Measurements from ENCODE around the gene GPC6.

GPC6 gene

GRCh38 chr13:94399812-94400211 lies 1173.2 kb downstream of the GPC6 start:
- no peak for DNase-seq
- Histone ChIP-seq H3K9me3 (ENCODE audit: control extremely low read depth in 1 of 5, control insufficient read depth in 4 of 5, insufficient read depth in 2 of 5, low read depth in 1 of 5, low read length in 4 of 5) (peaks cover 0 to 2% (median 0%) of the 10 kb centered on the region in 5 experiments), H3K4me1 (ENCODE audit: control extremely low read depth in 1 of 4, control insufficient read depth in 4 of 4, insufficient read depth in 4 of 4, low read length in 3 of 4) (no peaks in the 10 kb centered on the region), H3K27ac (ENCODE audit: insufficient read depth in 1 of 2, low read depth in 1 of 2, low read length in 2 of 2, poor library complexity in 1 of 2, severe bottlenecking in 2 of 2) (no peak overlapping the region), H3K27me3 (replicated peaks in 2 of 5; ENCODE audit: control insufficient read depth in 4 of 5, insufficient read depth in 5 of 5, low read length in 4 of 5) (peaks cover 0 to 2% (median 0%) of the 10 kb centered on the region in 5 experiments), H3K4me3 (ENCODE audit: control insufficient read depth in 1 of 7, extremely low read depth in 1 of 7, insufficient read depth in 4 of 7, low read depth in 2 of 7, low read length in 6 of 7) (no peak overlapping the region), H3K36me3 (ENCODE audit: control insufficient read depth in 4 of 4, insufficient read depth in 4 of 4, low read length in 3 of 4) (no peaks in the 10 kb centered on the region)
- POLR2A ChIA-PET, result no interaction called here
- CTCF ChIA-PET, result no interaction called here

GRCh38 chr13:94400874-94401273 lies 1174.3 kb downstream of the GPC6 start:
- 96% methylated on average over 4 of the region's 4 CpGs for WGBS (ENCODE audit: insufficient coverage)
- no peaks in the 10 kb centered on the region for H3K36me3 ChIP-seq (ENCODE audit: control insufficient read depth in 4 of 4, insufficient read depth in 4 of 4, low read length in 3 of 4)
- peaks cover 0 to 2% (median 0%) of the 10 kb centered on the region in 5 experiments for H3K27me3 ChIP-seq (replicated peaks in 2 of 5; ENCODE audit: control insufficient read depth in 4 of 5, insufficient read depth in 5 of 5, low read length in 4 of 5)
- ChIA-PET POLR2A (no interaction called here), CTCF (no interaction called here)
- H3K27ac ChIP-seq (ENCODE audit: insufficient read depth in 1 of 2, low read depth in 1 of 2, low read length in 2 of 2, poor library complexity in 1 of 2, severe bottlenecking in 2 of 2), result no peak overlapping the region
- no peaks in the 10 kb centered on the region for H3K4me1 ChIP-seq (ENCODE audit: control extremely low read depth in 1 of 4, control insufficient read depth in 4 of 4, insufficient read depth in 4 of 4, low read length in 3 of 4)
- H3K4me3 ChIP-seq (ENCODE audit: control insufficient read depth in 1 of 7, extremely low read depth in 1 of 7, insufficient read depth in 4 of 7, low read depth in 2 of 7, low read length in 6 of 7), result no peak overlapping the region
- H3K9me3 ChIP-seq (ENCODE audit: control extremely low read depth in 1 of 5, control insufficient read depth in 4 of 5, insufficient read depth in 2 of 5, low read depth in 1 of 5, low read length in 4 of 5), result peaks cover 0 to 2% (median 0%) of the 10 kb centered on the region in 5 experiments
- DNase-seq, result no peak

- H3K4me1 ChIP-seq (ENCODE audit: control extremely low read depth in 1 of 4, control insufficient read depth in 4 of 4, insufficient read depth in 4 of 4, low read length in 3 of 4), result no peaks in the 10 kb centered on the region
- 91% methylated on average over 5 of the region's 7 CpGs for WGBS (ENCODE audit: insufficient coverage)
- no peaks in the 10 kb centered on the region for H3K9me3 ChIP-seq (ENCODE audit: control extremely low read depth in 1 of 5, control insufficient read depth in 4 of 5, insufficient read depth in 2 of 5, low read depth in 1 of 5, low read length in 4 of 5)
- H3K4me3 ChIP-seq (ENCODE audit: control insufficient read depth in 1 of 7, extremely low read depth in 1 of 7, insufficient read depth in 4 of 7, low read depth in 2 of 7, low read length in 6 of 7), result no peak overlapping the region
- CTCF ChIA-PET, result interaction anchor here (0.6 to 1.4 kb wide), 2 partner anchors 10 to 328 kb away, joined by 3 read pairs; no protein-coding TSS in a partner anchor
- H3K36me3 ChIP-seq (ENCODE audit: control insufficient read depth in 4 of 4, insufficient read depth in 4 of 4, low read length in 3 of 4), result no peaks in the 10 kb centered on the region
- H3K27ac ChIP-seq (ENCODE audit: insufficient read depth in 1 of 2, low read depth in 1 of 2, low read length in 2 of 2, poor library complexity in 1 of 2, severe bottlenecking in 2 of 2), result no peak overlapping the region
- H3K27me3 ChIP-seq (replicated peaks in 2 of 5; ENCODE audit: control insufficient read depth in 4 of 5, insufficient read depth in 5 of 5, low read length in 4 of 5), result peaks cover 0 to 7% (median 0%) of the 10 kb centered on the region in 5 experiments
- POLR2A ChIA-PET, result no interaction called here
- no peak for DNase-seq
These were observed 1181.9 kb downstream of the GPC6 start for GRCh38 chr13:94408314-94409036.

- DNase-seq, result no peak
- ChIA-PET CTCF (no interaction called here), POLR2A (no interaction called here)
- Histone ChIP-seq H3K27me3 (replicated peaks in 2 of 5; ENCODE audit: control insufficient read depth in 4 of 5, insufficient read depth in 5 of 5, low read length in 4 of 5) (peaks cover 0 to 14% (median 12%) of the 10 kb centered on the region in 5 experiments), H3K4me1 (ENCODE audit: control extremely low read depth in 1 of 4, control insufficient read depth in 4 of 4, insufficient read depth in 4 of 4, low read length in 3 of 4) (no peaks in the 10 kb centered on the region), H3K4me3 (ENCODE audit: control insufficient read depth in 1 of 7, extremely low read depth in 1 of 7, insufficient read depth in 4 of 7, low read depth in 2 of 7, low read length in 6 of 7) (no peak overlapping the region), H3K9me3 (ENCODE audit: control extremely low read depth in 1 of 5, control insufficient read depth in 4 of 5, insufficient read depth in 2 of 5, low read depth in 1 of 5, low read length in 4 of 5) (peaks cover 0 to 5% (median 0%) of the 10 kb centered on the region in 5 experiments), H3K27ac (ENCODE audit: insufficient read depth in 1 of 2, low read depth in 1 of 2, low read length in 2 of 2, poor library complexity in 1 of 2, severe bottlenecking in 2 of 2) (no peak overlapping the region), H3K36me3 (ENCODE audit: control insufficient read depth in 4 of 4, insufficient read depth in 4 of 4, low read length in 3 of 4) (no peaks in the 10 kb centered on the region)
- WGBS (ENCODE audit: insufficient coverage), result 57% methylated on average over 1 of the region's 3 CpGs
These were observed 1185.1 kb downstream of the GPC6 start for GRCh38 chr13:94411747-94412146.

GRCh38 chr13:94412870-94413597 lies 1186.4 kb downstream of the GPC6 start:
- WGBS (ENCODE audit: insufficient coverage), result 94% methylated on average over 3 of the region's 3 CpGs
- Histone ChIP-seq H3K4me3 (ENCODE audit: control insufficient read depth in 1 of 7, extremely low read depth in 1 of 7, insufficient read depth in 4 of 7, low read depth in 2 of 7, low read length in 6 of 7) (no peak overlapping the region), H3K27ac (ENCODE audit: insufficient read depth in 1 of 2, low read depth in 1 of 2, low read length in 2 of 2, poor library complexity in 1 of 2, severe bottlenecking in 2 of 2) (no peak overlapping the region), H3K36me3 (ENCODE audit: control insufficient read depth in 4 of 4, insufficient read depth in 4 of 4, low read length in 3 of 4) (no peaks in the 10 kb centered on the region), H3K4me1 (ENCODE audit: control extremely low read depth in 1 of 4, control insufficient read depth in 4 of 4, insufficient read depth in 4 of 4, low read length in 3 of 4) (no peaks in the 10 kb centered on the region), H3K9me3 (ENCODE audit: control extremely low read depth in 1 of 5, control insufficient read depth in 4 of 5, insufficient read depth in 2 of 5, low read depth in 1 of 5, low read length in 4 of 5) (peaks cover 0 to 15% (median 2%) of the 10 kb centered on the region in 5 experiments), H3K27me3 (replicated peaks in 2 of 5; ENCODE audit: control insufficient read depth in 4 of 5, insufficient read depth in 5 of 5, low read length in 4 of 5) (peaks cover 0 to 14% (median 12%) of the 10 kb centered on the region in 5 experiments)
- POLR2A ChIA-PET, result no interaction called here
- CTCF ChIA-PET, result no interaction called here
- no peak for DNase-seq

GRCh38 chr13:94413598-94413944 lies 1187.0 kb downstream of the GPC6 start:
- ChIA-PET CTCF (no interaction called here), POLR2A (no interaction called here)
- peaks cover 0 to 14% (median 12%) of the 10 kb centered on the region in 5 experiments for H3K27me3 ChIP-seq (replicated peaks in 2 of 5; ENCODE audit: control insufficient read depth in 4 of 5, insufficient read depth in 5 of 5, low read length in 4 of 5)
- no peak overlapping the region for H3K27ac ChIP-seq (ENCODE audit: insufficient read depth in 1 of 2, low read depth in 1 of 2, low read length in 2 of 2, poor library complexity in 1 of 2, severe bottlenecking in 2 of 2)
- peaks cover 0 to 15% (median 2%) of the 10 kb centered on the region in 5 experiments for H3K9me3 ChIP-seq (ENCODE audit: control extremely low read depth in 1 of 5, control insufficient read depth in 4 of 5, insufficient read depth in 2 of 5, low read depth in 1 of 5, low read length in 4 of 5)
- DNase-seq, result no peak
- no peaks in the 10 kb centered on the region for H3K36me3 ChIP-seq (ENCODE audit: control insufficient read depth in 4 of 4, insufficient read depth in 4 of 4, low read length in 3 of 4)
- H3K4me3 ChIP-seq (ENCODE audit: control insufficient read depth in 1 of 7, extremely low read depth in 1 of 7, insufficient read depth in 4 of 7, low read depth in 2 of 7, low read length in 6 of 7), result no peak overlapping the region
- H3K4me1 ChIP-seq (ENCODE audit: control extremely low read depth in 1 of 4, control insufficient read depth in 4 of 4, insufficient read depth in 4 of 4, low read length in 3 of 4), result no peaks in the 10 kb centered on the region

GRCh38 chr13:94414141-94414540 lies 1187.5 kb downstream of the GPC6 start:
- H3K9me3 ChIP-seq (ENCODE audit: control extremely low read depth in 1 of 5, control insufficient read depth in 4 of 5, insufficient read depth in 2 of 5, low read depth in 1 of 5, low read length in 4 of 5), result peaks cover 0 to 15% (median 2%) of the 10 kb centered on the region in 5 experiments
- no peak overlapping the region for H3K4me3 ChIP-seq (ENCODE audit: control insufficient read depth in 1 of 7, extremely low read depth in 1 of 7, insufficient read depth in 4 of 7, low read depth in 2 of 7, low read length in 6 of 7)
- no peak for DNase-seq
- H3K36me3 ChIP-seq (ENCODE audit: control insufficient read depth in 4 of 4, insufficient read depth in 4 of 4, low read length in 3 of 4), result no peaks in the 10 kb centered on the region
- no CpG with 5 or more reads among the region's 1 CpG for WGBS (ENCODE audit: insufficient coverage)
- no peaks in the 10 kb centered on the region for H3K4me1 ChIP-seq (ENCODE audit: control extremely low read depth in 1 of 4, control insufficient read depth in 4 of 4, insufficient read depth in 4 of 4, low read length in 3 of 4)
- peaks cover 0 to 14% (median 12%) of the 10 kb centered on the region in 5 experiments for H3K27me3 ChIP-seq (replicated peaks in 2 of 5; ENCODE audit: control insufficient read depth in 4 of 5, insufficient read depth in 5 of 5, low read length in 4 of 5)
- CTCF ChIA-PET, result no interaction called here
- H3K27ac ChIP-seq (ENCODE audit: insufficient read depth in 1 of 2, low read depth in 1 of 2, low read length in 2 of 2, poor library complexity in 1 of 2, severe bottlenecking in 2 of 2), result no peak overlapping the region
- POLR2A ChIA-PET, result no interaction called here

All from common myeloid progenitor, CD34-positive (primary cell).